ENCODE results near the gene CD2AP.
"Not testable (repeated sequence)": the region's sequence is repeated elsewhere in the genome, so short reads cannot be mapped to it uniquely, and the experiment has no call there.

CD2AP gene

GRCh38 chr6:47437592-47437991, 40.0 kb upstream of the CD2AP start:
- no peak overlapping the region for H3K4me3 Mint-ChIP-seq
- no peak overlapping the region for H3K27ac Mint-ChIP-seq
- peaks cover 4% of the 10 kb centered on the region for H3K4me1 Mint-ChIP-seq
- DNase-seq, result no peak
- TF ChIP-seq CTCF (IDR thresholded peaks at IDR 0.05), result no peak
- peaks cover 4% of the 10 kb centered on the region for H3K9me3 Mint-ChIP-seq
- no peaks in the 10 kb centered on the region for H3K36me3 Mint-ChIP-seq (ENCODE audit: low read depth)
- peaks cover 2% of the 10 kb centered on the region for H3K27me3 Mint-ChIP-seq (ENCODE audit: low read depth, poor library complexity)

GRCh38 chr6:47438481-47439347, 38.9 kb upstream of the CD2AP start:
- Mint-ChIP-seq H3K9me3 (peaks cover 8% of the 10 kb centered on the region), H3K4me3 (no peak overlapping the region), H3K27me3 (ENCODE audit: low read depth, poor library complexity) (peaks cover 2% of the 10 kb centered on the region), H3K36me3 (ENCODE audit: low read depth) (no peaks in the 10 kb centered on the region), H3K27ac (no peak overlapping the region), H3K4me1 (peaks cover 4% of the 10 kb centered on the region)
- no peak for TF ChIP-seq CTCF (IDR thresholded peaks at IDR 0.05)
- DNase-seq, result no peak

- H3K4me1 Mint-ChIP-seq, result peaks cover 4% of the 10 kb centered on the region
- H3K4me3 Mint-ChIP-seq, result no peak overlapping the region
- no peak overlapping the region for H3K27ac Mint-ChIP-seq
- peaks cover 8% of the 10 kb centered on the region for H3K9me3 Mint-ChIP-seq
- no peak for DNase-seq
- H3K27me3 Mint-ChIP-seq (ENCODE audit: low read depth, poor library complexity), result peaks cover 2% of the 10 kb centered on the region
- H3K36me3 Mint-ChIP-seq (ENCODE audit: low read depth), result no peaks in the 10 kb centered on the region
- TF ChIP-seq CTCF (IDR thresholded peaks at IDR 0.05), result no peak
Measured at GRCh38 chr6:47439348-47439668, 38.3 kb upstream of the CD2AP start.

GRCh38 chr6:47440719-47441118, 36.9 kb upstream of the CD2AP start:
- no peaks in the 10 kb centered on the region for H3K36me3 Mint-ChIP-seq (ENCODE audit: low read depth)
- no peak for DNase-seq
- peaks cover 2% of the 10 kb centered on the region for H3K27me3 Mint-ChIP-seq (ENCODE audit: low read depth, poor library complexity)
- peaks cover 12% of the 10 kb centered on the region for H3K9me3 Mint-ChIP-seq
- H3K4me3 Mint-ChIP-seq, result no peak overlapping the region
- H3K4me1 Mint-ChIP-seq, result peaks cover 4% of the 10 kb centered on the region
- no peak for TF ChIP-seq CTCF (IDR thresholded peaks at IDR 0.05)
- H3K27ac Mint-ChIP-seq, result no peak overlapping the region

GRCh38 chr6:47444964-47445363, 32.6 kb upstream of the CD2AP start:
- peaks cover 10% of the 10 kb centered on the region for H3K4me1 Mint-ChIP-seq
- H3K4me3 Mint-ChIP-seq; H3K27ac Mint-ChIP-seq; H3K36me3 Mint-ChIP-seq (ENCODE audit: low read depth); DNase-seq; H3K27me3 Mint-ChIP-seq (ENCODE audit: low read depth, poor library complexity): not testable (repeated sequence)
- H3K9me3 Mint-ChIP-seq, result peaks cover 12% of the 10 kb centered on the region

GRCh38 chr6:47446669-47447330, 30.8 kb upstream of the CD2AP start:
- H3K36me3 Mint-ChIP-seq (ENCODE audit: low read depth), result no peaks in the 10 kb centered on the region
- H3K27me3 Mint-ChIP-seq (ENCODE audit: low read depth, poor library complexity), result no peaks in the 10 kb centered on the region
- peak overlapping the region; percentile 6 for H3K27ac Mint-ChIP-seq
- no peak for DNase-seq
- TF ChIP-seq CTCF (IDR thresholded peaks at IDR 0.05), result no peak
- no peak overlapping the region for H3K4me3 Mint-ChIP-seq
- peaks cover 10% of the 10 kb centered on the region for H3K4me1 Mint-ChIP-seq
- peaks cover 12% of the 10 kb centered on the region for H3K9me3 Mint-ChIP-seq
